ENCODE measurements around the gene MITF. TPM values are rescaled to one million over a fixed set of nuclear protein-coding genes. Genes with fewer than 3 reads are reported as not detected.
"Not testable (repeated sequence)": the region's sequence is repeated elsewhere in the genome, so short reads cannot be mapped to it uniquely, and the experiment has no call there.

Gene MITF
- total RNA-seq, 2 donors from 2014 or later = 0.28 TPM; not detected in 1

- H3K9me3 Mint-ChIP-seq = peaks cover 3% of the 10 kb centered on the region
- peaks cover 0 to 7% of the 10 kb centered on the region in 2 donors for H3K27me3 Mint-ChIP-seq
- no peak overlapping the region for H3K4me3 Mint-ChIP-seq
- no peaks in the 10 kb centered on the region for H3K4me1 Mint-ChIP-seq (ENCODE audit: low read depth in 2 of 2)
- ATAC-seq (no peak), DNase-seq (ENCODE audit: low spot score) (no peak)
- no peaks in the 10 kb centered on the region for H3K36me3 Mint-ChIP-seq
- no peak overlapping the region for H3K27ac Mint-ChIP-seq
These were observed 34.8 kb downstream of the MITF start for GRCh38 chr3:69774029-69774428.

- peaks cover 0 to 7% of the 10 kb centered on the region in 2 donors for H3K27me3 Mint-ChIP-seq
- ATAC-seq (no peak), DNase-seq (ENCODE audit: low spot score) (no peak)
- H3K27ac Mint-ChIP-seq = no peak overlapping the region
- no peaks in the 10 kb centered on the region for H3K4me1 Mint-ChIP-seq (ENCODE audit: low read depth in 2 of 2)
- peaks cover 3% of the 10 kb centered on the region for H3K9me3 Mint-ChIP-seq
- H3K36me3 Mint-ChIP-seq = no peaks in the 10 kb centered on the region
- H3K4me3 Mint-ChIP-seq = no peak overlapping the region
These were observed 36.5 kb downstream of the MITF start for GRCh38 chr3:69775751-69776150.

- Mint-ChIP-seq H3K27ac (no peak overlapping the region), H3K4me1 (ENCODE audit: low read depth in 2 of 2) (no peaks in the 10 kb centered on the region), H3K27me3 (peaks cover 0 to 7% of the 10 kb centered on the region in 2 donors), H3K9me3 (peaks cover 3% of the 10 kb centered on the region), H3K36me3 (no peaks in the 10 kb centered on the region), H3K4me3 (no peak overlapping the region)
- ATAC-seq = no peak
- no peak for DNase-seq (ENCODE audit: low spot score)
These were observed 37.0 kb downstream of the MITF start for GRCh38 chr3:69776289-69776688.

GRCh38 chr3:69776920-69777581 lies 37.8 kb downstream of the MITF start:
- H3K4me3 Mint-ChIP-seq = no peak overlapping the region
- ATAC-seq (no peak), DNase-seq (ENCODE audit: low spot score) (no peak)
- H3K27ac Mint-ChIP-seq = no peak overlapping the region
- H3K4me1 Mint-ChIP-seq (ENCODE audit: low read depth in 2 of 2) = no peaks in the 10 kb centered on the region
- no peaks in the 10 kb centered on the region for H3K36me3 Mint-ChIP-seq
- peaks cover 3% of the 10 kb centered on the region for H3K9me3 Mint-ChIP-seq
- peaks cover 0 to 7% of the 10 kb centered on the region in 2 donors for H3K27me3 Mint-ChIP-seq

DNA sequence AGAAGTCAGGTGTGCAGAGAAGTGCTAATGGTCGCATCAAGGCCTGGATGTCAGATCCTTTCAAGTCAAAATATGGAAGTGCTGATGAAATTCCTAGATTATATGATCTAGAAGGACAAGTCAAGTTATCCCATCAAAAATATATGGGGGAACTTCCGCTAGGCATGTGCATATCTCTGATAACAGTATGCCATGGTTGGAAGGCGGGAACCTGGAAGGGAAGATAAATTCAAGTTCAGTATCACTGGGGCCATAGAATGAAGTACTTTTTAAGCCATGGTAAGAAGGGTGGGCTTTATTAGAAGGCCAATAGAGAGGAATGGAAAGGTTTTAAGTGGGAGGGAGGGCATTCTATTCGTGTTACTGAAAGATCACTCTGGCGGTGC lies 38.3 kb downstream of the MITF start:
- ATAC-seq (no peak), DNase-seq (ENCODE audit: low spot score) (no peak)
- Mint-ChIP-seq H3K4me1 (ENCODE audit: low read depth in 2 of 2) (no peaks in the 10 kb centered on the region), H3K9me3 (peaks cover 3% of the 10 kb centered on the region), H3K4me3 (no peak overlapping the region), H3K27ac (no peak overlapping the region), H3K27me3 (peaks cover 0 to 7% of the 10 kb centered on the region in 2 donors), H3K36me3 (no peaks in the 10 kb centered on the region)

- H3K9me3 Mint-ChIP-seq = no peaks in the 10 kb centered on the region
- ATAC-seq = no peak
- peaks cover 3 to 7% of the 10 kb centered on the region in 2 donors for H3K27me3 Mint-ChIP-seq
These were observed 42.3 kb downstream of the MITF start for GRCh38 chr3:69781593-69781992.

GRCh38 chr3:69784954-69785514 lies 45.8 kb downstream of the MITF start:
- Mint-ChIP-seq H3K27me3 (peaks cover 0 to 3% of the 10 kb centered on the region in 2 donors), H3K4me3 (no peak overlapping the region), H3K27ac (no peak overlapping the region), H3K4me1 (ENCODE audit: low read depth in 2 of 2) (no peaks in the 10 kb centered on the region), H3K9me3 (no peaks in the 10 kb centered on the region), H3K36me3 (no peaks in the 10 kb centered on the region)
- no peak for DNase-seq (ENCODE audit: low spot score)
- no peak for ATAC-seq

More at GRCh38 chr3:69781593-69781992, 42.3 kb downstream of the MITF start:
- Mint-ChIP-seq H3K4me1 (ENCODE audit: low read depth in 2 of 2) (no peaks in the 10 kb centered on the region), H3K4me3 (no peak overlapping the region), H3K27ac (no peak overlapping the region), H3K36me3 (no peaks in the 10 kb centered on the region)
- DNase-seq (ENCODE audit: low spot score) = no peak

GRCh38 chr3:69785769-69786320 lies 46.6 kb downstream of the MITF start:
- no peaks in the 10 kb centered on the region for H3K9me3 Mint-ChIP-seq
- no peak for DNase-seq (ENCODE audit: low spot score)

DNA sequence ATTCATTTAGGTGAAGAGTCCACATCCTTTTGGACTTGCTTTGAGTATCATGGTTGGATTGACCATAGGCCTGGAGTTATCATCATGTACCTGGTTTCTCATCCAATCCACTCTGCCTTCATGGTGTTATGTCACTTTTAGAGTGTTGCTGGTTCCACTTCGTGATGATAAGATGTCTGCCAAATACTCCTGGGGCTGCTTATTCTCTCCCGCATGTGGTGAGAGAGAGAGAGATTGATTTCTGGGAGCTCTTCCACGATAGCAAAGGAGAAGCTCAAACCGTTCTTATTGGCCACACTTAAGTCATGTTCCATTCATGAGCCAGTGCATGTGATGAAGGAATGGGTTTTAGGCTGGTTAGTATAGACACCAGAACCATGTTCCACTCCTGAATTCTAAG lies 47.6 kb downstream of the MITF start:
- ATAC-seq = no peak
- no peak overlapping the region for H3K4me3 Mint-ChIP-seq
- H3K9me3 Mint-ChIP-seq = no peaks in the 10 kb centered on the region
- H3K36me3 Mint-ChIP-seq = no peaks in the 10 kb centered on the region
- DNase-seq (ENCODE audit: low spot score) = no peak
- no peaks in the 10 kb centered on the region for H3K4me1 Mint-ChIP-seq (ENCODE audit: low read depth in 2 of 2)
- H3K27ac Mint-ChIP-seq = no peak overlapping the region
- H3K27me3 Mint-ChIP-seq = peaks cover 0 to 3% of the 10 kb centered on the region in 2 donors

More at GRCh38 chr3:69785769-69786320, 46.6 kb downstream of the MITF start:
- no peak for ATAC-seq
- H3K27me3 Mint-ChIP-seq = peaks cover 0 to 3% of the 10 kb centered on the region in 2 donors
- H3K27ac Mint-ChIP-seq = no peak overlapping the region
- H3K4me3 Mint-ChIP-seq = no peak overlapping the region
- H3K36me3 Mint-ChIP-seq = no peaks in the 10 kb centered on the region
- H3K4me1 Mint-ChIP-seq (ENCODE audit: low read depth in 2 of 2) = no peaks in the 10 kb centered on the region

DNA sequence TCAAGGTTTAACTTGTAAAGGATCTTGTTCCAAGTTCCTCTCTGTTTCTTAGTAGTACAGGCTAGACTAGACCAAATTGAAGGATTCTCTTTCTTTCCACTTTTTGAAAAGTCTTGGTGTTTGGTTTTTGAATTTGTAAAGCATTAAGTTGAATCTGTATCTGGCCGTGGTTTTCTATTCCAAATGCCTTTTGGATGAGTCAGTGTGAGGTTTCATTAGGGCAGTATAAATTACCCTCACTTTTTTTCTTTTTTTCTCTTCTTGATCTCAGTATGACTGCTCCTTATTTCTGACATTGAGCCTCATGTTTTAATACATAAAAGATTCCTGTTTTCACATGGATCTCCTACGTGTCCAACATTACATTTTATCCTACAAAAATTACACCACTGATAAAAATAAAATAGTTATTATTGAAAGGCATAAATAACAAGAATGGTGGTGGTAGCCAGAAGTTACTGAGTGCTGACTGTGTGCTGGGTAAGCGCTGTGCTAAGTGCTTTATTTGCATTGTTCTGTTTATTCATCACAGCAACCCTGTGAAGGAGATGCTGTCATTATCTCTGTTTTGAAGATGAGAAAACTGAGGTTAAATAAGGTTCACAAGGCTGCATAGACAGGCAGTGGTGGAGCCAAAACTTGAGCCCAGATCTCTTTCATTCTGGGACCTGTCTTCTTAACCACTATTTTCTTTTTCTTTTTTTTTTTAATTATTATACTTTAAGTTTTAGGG lies 48.3 kb downstream of the MITF start:
- Mint-ChIP-seq H3K9me3 (no peaks in the 10 kb centered on the region), H3K4me1 (ENCODE audit: low read depth in 2 of 2) (no peaks in the 10 kb centered on the region), H3K4me3 (no peak overlapping the region), H3K27ac (no peak overlapping the region), H3K36me3 (no peaks in the 10 kb centered on the region), H3K27me3 (peaks cover 0 to 3% of the 10 kb centered on the region in 2 donors)
- no peak for DNase-seq (ENCODE audit: low spot score)
- ATAC-seq = no peak

- Mint-ChIP-seq H3K4me3 (no peak overlapping the region), H3K27ac (no peak overlapping the region), H3K36me3 (no peaks in the 10 kb centered on the region), H3K9me3 (no peaks in the 10 kb centered on the region), H3K4me1 (ENCODE audit: low read depth in 2 of 2) (no peaks in the 10 kb centered on the region), H3K27me3 (no peaks in the 10 kb centered on the region)
- ATAC-seq (no peak), DNase-seq (ENCODE audit: low spot score) (no peak)
These were observed 51.8 kb downstream of the MITF start for GRCh38 chr3:69791106-69791505.

DNA sequence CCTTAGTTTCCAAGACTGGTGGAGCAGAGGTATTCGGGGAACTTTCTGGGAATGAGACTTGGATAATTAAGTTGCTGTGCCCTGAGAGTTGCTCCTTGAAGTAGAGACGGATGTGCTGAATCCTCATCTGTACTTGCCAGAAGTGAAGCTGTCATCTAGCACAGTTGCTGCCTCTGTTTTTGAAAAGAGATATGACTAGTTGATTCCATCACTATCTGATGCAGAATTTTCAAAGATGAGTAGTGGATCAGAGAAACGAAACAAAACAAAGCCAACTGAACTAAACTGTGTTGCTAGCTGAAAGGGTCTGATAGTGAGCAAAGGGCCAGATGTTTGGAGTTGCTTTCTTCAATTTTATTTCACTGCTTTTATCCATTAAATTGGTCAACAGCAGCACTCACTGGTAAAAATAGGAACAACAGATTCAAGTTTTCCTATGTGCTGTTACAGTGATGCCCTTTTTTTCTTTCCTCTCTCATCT lies 52.7 kb downstream of the MITF start:
- peak in 1 of 2 donors; percentile 46 for ATAC-seq
- no peaks in the 10 kb centered on the region for H3K9me3 Mint-ChIP-seq
- H3K4me1 Mint-ChIP-seq (ENCODE audit: low read depth in 2 of 2) = no peaks in the 10 kb centered on the region
- H3K36me3 Mint-ChIP-seq = no peaks in the 10 kb centered on the region
- no peak for DNase-seq (ENCODE audit: low spot score)
- no peak overlapping the region for H3K27ac Mint-ChIP-seq
- no peaks in the 10 kb centered on the region for H3K27me3 Mint-ChIP-seq
- H3K4me3 Mint-ChIP-seq = no peak overlapping the region

DNA sequence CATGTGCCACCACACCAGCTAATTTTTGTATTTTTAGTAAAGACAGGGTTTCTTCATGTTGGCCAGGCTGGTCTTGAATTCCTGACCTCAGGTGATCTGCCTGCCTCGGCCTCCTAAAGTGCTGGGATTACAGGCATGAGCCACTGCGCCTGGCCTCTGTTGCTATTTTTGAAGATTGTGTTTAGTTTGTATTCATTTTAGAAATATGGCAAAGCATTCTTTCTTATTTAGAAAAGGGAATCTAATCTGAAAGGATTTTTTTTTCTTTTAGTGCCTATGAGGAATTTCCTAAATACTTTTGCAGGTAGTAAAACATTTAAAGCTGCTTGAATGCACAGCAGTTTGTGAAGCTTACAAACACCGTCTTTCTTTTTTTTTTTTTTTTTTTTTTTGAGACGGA lies 56.9 kb downstream of the MITF start:
- ATAC-seq; H3K36me3 Mint-ChIP-seq; H3K27me3 Mint-ChIP-seq; H3K27ac Mint-ChIP-seq; H3K4me3 Mint-ChIP-seq; DNase-seq (ENCODE audit: low spot score); H3K9me3 Mint-ChIP-seq; H3K4me1 Mint-ChIP-seq (ENCODE audit: low read depth in 2 of 2): not testable (repeated sequence)
